Mucosa of descending colon (tissue), 3 donors: Measurements from ENCODE around the gene VPS41. TPM values are rescaled to one million over a fixed set of nuclear protein-coding genes. Genes with fewer than 3 reads are reported as not detected.

ENCODE experiments used
- ATAC-seq: fragments of 200-7000 bp; cut with Tn5 transposase; one replicate; pipeline ENCODE4 v1.9.1; 2020; ENCODE audit warnings: mild to moderate bottlenecking, moderate library complexity
- DNase-seq, 3 donors: peaks; one replicate each; pipeline ENCODE4 v3.0.0-alpha.2; 2020
- H3K36me3 ChIP-seq: fragments of 200-600 bp; one replicate; pipeline ENCODE4 v1.8.0; 2021; ENCODE audit warnings: low read depth, mild to moderate bottlenecking
- H3K4me1 ChIP-seq: fragments of 200-600 bp; one replicate; pipeline ENCODE4 v1.8.0; 2021; ENCODE audit warnings: low read depth, mild to moderate bottlenecking
- H3K4me3 ChIP-seq: fragments of 200-600 bp; one replicate; pipeline ENCODE4 v1.8.0; 2021; ENCODE audit warnings: mild to moderate bottlenecking
- H3K9me3 ChIP-seq: fragments of 200-600 bp; one replicate; pipeline ENCODE4 v1.8.0; 2021; ENCODE audit warnings: mild to moderate bottlenecking
- CTCF ChIP-seq: fragments of 200-600 bp; IDR thresholded peaks from one replicate; pipeline ENCODE4 v1.8.0; 2022; ENCODE audit warnings: antibody characterized with exemption, mild to moderate bottlenecking
- intact Hi-C, 2 donors: fragments of 100-400 bp; cut with DNase I in 1 of 2; cut with micrococcal nuclease in 1 of 2; formaldehyde crosslinking; loops; one replicate each; pipeline versions ENCODE4 v1.11.0 to v1.11.1; 2022; cut with DNase I, micrococcal nuclease
- total RNA-seq, 3 donors: library from RNA; stranded (reverse); fragmentation: NEBNext Ultra II Directional in 2 of 3; extraction: Animal tissue kit (Norgen Biotek cat#: 25700) in 2 of 3; gene quantifications; one replicate each; pipeline versions ENCODE4 v1.2.1 to v1.2.4, GENCODE V29; 2021 to 2023
- donor health status: DM: no; HTN: no; CAD: no; lungs with moderate emphysema.
- donor health status: DM: no; HTN: no; CAD: no.
- donor health status: DM: no; HTN: yes; CAD: no.

VPS41 gene
- total RNA-seq, 3 donors from 2014 or later = 57.7 to 63.5 (median 63.0) TPM

- Histone ChIP-seq H3K4me1 (no peaks in the 10 kb centered on the region), H3K4me3 (no peak overlapping the region), H3K36me3 (no peaks in the 10 kb centered on the region), H3K9me3 (no peaks in the 10 kb centered on the region)
- no peak for TF ChIP-seq CTCF
- no peak for DNase-seq
- intact Hi-C loops = no loop called here
- no peak for ATAC-seq
Observed at GRCh38 chr7:38686888-38687287, 222.1 kb downstream of the VPS41 start.

- ATAC-seq = no peak
- intact Hi-C loops = no loop called here
- DNase-seq = no peak
- no peak for TF ChIP-seq CTCF
- Histone ChIP-seq H3K36me3 (no peaks in the 10 kb centered on the region), H3K4me3 (no peak overlapping the region), H3K4me1 (no peaks in the 10 kb centered on the region), H3K9me3 (no peaks in the 10 kb centered on the region)
Observed at GRCh38 chr7:38685851-38686250, 223.1 kb downstream of the VPS41 start.

- no peak overlapping the region for H3K4me3 ChIP-seq
- H3K4me1 ChIP-seq = no peaks in the 10 kb centered on the region
- DNase-seq = no peak
- intact Hi-C loops = no loop called here
- no peaks in the 10 kb centered on the region for H3K36me3 ChIP-seq
- no peak for ATAC-seq
- no peaks in the 10 kb centered on the region for H3K9me3 ChIP-seq
- TF ChIP-seq CTCF = no peak
Observed at GRCh38 chr7:38682606-38683005, 226.4 kb downstream of the VPS41 start.

- Histone ChIP-seq H3K36me3 (no peaks in the 10 kb centered on the region), H3K4me1 (no peaks in the 10 kb centered on the region), H3K9me3 (no peaks in the 10 kb centered on the region), H3K4me3 (no peak overlapping the region)
- DNase-seq = no peak
- ATAC-seq = no peak
- TF ChIP-seq CTCF = no peak
- intact Hi-C loops = no loop called here
Observed at GRCh38 chr7:38681882-38682281, 227.1 kb downstream of the VPS41 start.

- intact Hi-C loops = no loop called here
- DNase-seq = no peak
- Histone ChIP-seq H3K4me1 (no peaks in the 10 kb centered on the region), H3K9me3 (no peaks in the 10 kb centered on the region), H3K36me3 (no peaks in the 10 kb centered on the region), H3K4me3 (no peak overlapping the region)
- no peak for ATAC-seq
- TF ChIP-seq CTCF = no peak
Observed at GRCh38 chr7:38679419-38679818, 229.6 kb downstream of the VPS41 start.

- Histone ChIP-seq H3K4me3 (no peak overlapping the region), H3K9me3 (no peaks in the 10 kb centered on the region), H3K36me3 (no peaks in the 10 kb centered on the region), H3K4me1 (no peaks in the 10 kb centered on the region)
- ATAC-seq (no peak), DNase-seq (no peak)
- TF ChIP-seq CTCF = no peak
- intact Hi-C loops = no loop called here
Observed at GRCh38 chr7:38678698-38679054, 230.3 kb downstream of the VPS41 start.
